ENCODE measurements around the gene CXADR. TPM values are rescaled to one million over a fixed set of nuclear protein-coding genes. Genes with fewer than 3 reads are reported as not detected.

The CXADR gene
- total and polyA plus RNA-seq, 5 donors from 2014 or later, result 0.07 to 1.1 (median 0.25) TPM

- peaks cover 0 to 1% (median 0%) of the 10 kb centered on the region in 4 donors for H3K4me1 Mint-ChIP-seq
Measured at GRCh38 chr21:17636711-17637110, 123.9 kb downstream of the CXADR start.

GRCh38 chr21:17640821-17641220 lies 128.0 kb downstream of the CXADR start:
- H3K9me3 ChIP-seq (ENCODE audit: control insufficient read depth in 2 of 2, low read length in 2 of 2), result no peaks in the 10 kb centered on the region
- no peaks in the 10 kb centered on the region for H3K4me1 ChIP-seq (ENCODE audit: control insufficient read depth, insufficient read depth, low read length, poor library complexity, severe bottlenecking)
- H3K4me3 Mint-ChIP-seq, result no peak overlapping the region
- H3K27ac Mint-ChIP-seq, result no peak overlapping the region
- no peaks in the 10 kb centered on the region for H3K36me3 Mint-ChIP-seq
- peaks cover 0 to 7% (median 0%) of the 10 kb centered on the region in 7 donors for H3K9me3 Mint-ChIP-seq
- H3K4me3 ChIP-seq (ENCODE audit: low read depth, low read length), result no peak overlapping the region
- no peak overlapping the region for H3K27ac ChIP-seq (ENCODE audit: insufficient read depth, low read length, poor library complexity, severe bottlenecking)
- ATAC-seq (ENCODE audit: low read depth in 2 of 2) (no peak), DNase-seq (no peak)
- no peaks in the 10 kb centered on the region for H3K27me3 Mint-ChIP-seq
- no peaks in the 10 kb centered on the region for H3K27me3 ChIP-seq (ENCODE audit: control insufficient read depth, insufficient read depth, low read length)
- H3K4me1 Mint-ChIP-seq, result peaks cover 0 to 8% (median 4%) of the 10 kb centered on the region in 4 donors
- no peaks in the 10 kb centered on the region for H3K36me3 ChIP-seq (ENCODE audit: control insufficient read depth, insufficient read depth, low read length)

More at GRCh38 chr21:17636711-17637110, 123.9 kb downstream of the CXADR start:
- Mint-ChIP-seq H3K36me3 (no peaks in the 10 kb centered on the region), H3K4me3 (no peak overlapping the region), H3K27me3 (peaks cover 7% of the 10 kb centered on the region), H3K27ac (no peak overlapping the region), H3K9me3 (peaks cover 0 to 7% (median 0%) of the 10 kb centered on the region in 7 donors)
- Histone ChIP-seq H3K4me1 (ENCODE audit: control insufficient read depth, insufficient read depth, low read length, poor library complexity, severe bottlenecking) (no peaks in the 10 kb centered on the region), H3K9me3 (ENCODE audit: control insufficient read depth in 2 of 2, low read length in 2 of 2) (no peaks in the 10 kb centered on the region), H3K36me3 (ENCODE audit: control insufficient read depth, insufficient read depth, low read length) (no peaks in the 10 kb centered on the region), H3K4me3 (ENCODE audit: low read depth, low read length) (no peak overlapping the region), H3K27me3 (ENCODE audit: control insufficient read depth, insufficient read depth, low read length) (no peaks in the 10 kb centered on the region), H3K27ac (ENCODE audit: insufficient read depth, low read length, poor library complexity, severe bottlenecking) (no peak overlapping the region)
- no peak for DNase-seq
- ATAC-seq (ENCODE audit: low read depth in 2 of 2), result no peak

Other genes with a start within 250 kb of the CXADR start
- 137 TPM for gene BTG3, start 99.9 kb downstream of the CXADR start, total RNA-seq
- gene BTG3, start 99.9 kb downstream of the CXADR start, polyA plus RNA-seq, result 10 to 100 TPM; 17.3 to 28.1 (median 18.9) TPM

Measured in CD4-positive, CD25-positive, alpha-beta regulatory T cell (primary cell).